Breast epithelium (tissue), 4 donors: ENCODE measurements around the gene CHP1. TPM values are rescaled to one million over a fixed set of nuclear protein-coding genes. Genes with fewer than 3 reads are reported as not detected.
"Not testable (repeated sequence)": the region's sequence is repeated elsewhere in the genome, so short reads cannot be mapped to it uniquely, and the experiment has no call there.

Experiments used
- DNase-seq, 2 donors: peaks; one replicate each; pipeline ENCODE4 v3.0.0-alpha.2; 2019; ENCODE audit warnings: low spot score in 2 of 2
- H3K27ac ChIP-seq, 2 donors: fragments of 200-600 bp; sonication (generic) in 1 of 2; one replicate each; pipeline ENCODE4 v1.5.1; 2016 to 2019; ENCODE audit warnings: mild to moderate bottlenecking in 1 of 2
- H3K27me3 ChIP-seq, 2 donors: fragments of 200-600 bp; sonication (generic) in 1 of 2; one replicate each; pipeline versions ENCODE4 v1.5.1 to v1.6.0; 2017 to 2019; ENCODE audit warnings: control low read depth in 1 of 2, mild to moderate bottlenecking in 1 of 2
- H3K36me3 ChIP-seq: fragments of 200-600 bp; one replicate; pipeline ENCODE4 v1.5.1; 2019
- H3K4me1 ChIP-seq, 2 donors: fragments of 200-600 bp; sonication (generic); one replicate each; pipeline ENCODE4 v1.5.1; 2016 to 2019; ENCODE audit warnings: control low read depth in 1 of 2
- H3K4me3 ChIP-seq, 3 donors: fragments of 200-600 bp; sonication (generic); 1 replicate in 2 of 3; 2 replicates in 1 of 3; pipeline ENCODE4 v1.5.1; 2016 to 2019; ENCODE audit warnings: mild to moderate bottlenecking in 3 of 3, moderate library complexity in 2 of 3
- H3K9me3 ChIP-seq, 2 donors: fragments of 200-600 bp; sonication (generic) in 1 of 2; one replicate each; pipeline ENCODE4 v1.5.1; 2016 to 2019; ENCODE audit warnings: control low read depth in 1 of 2
- CTCF ChIP-seq, 3 donors: fragments of 450-650 bp; IDR thresholded peaks; one replicate each; pipeline ENCODE4 v1.5.1; 2016 to 2017; ENCODE audit warnings: antibody characterized with exemption in 3 of 3, mild to moderate bottlenecking in 3 of 3, moderate library complexity in 3 of 3
- POLR2A ChIP-seq: fragments of 450-650 bp; IDR thresholded peaks from one replicate; pipeline ENCODE4 v1.6.1; 2016; ENCODE audit warnings: antibody characterized with exemption, mild to moderate bottlenecking, moderate library complexity
- POLR2AphosphoS5 ChIP-seq, 3 donors: sonication (generic); formaldehyde crosslinking; IDR thresholded peaks; one replicate each; pipeline ENCODE4 v1.6.1; 2017; ENCODE audit warnings: antibody characterized with exemption in 3 of 3
- intact Hi-C: fragments of 100-400 bp; cut with DNase I; formaldehyde crosslinking; loops from one replicate; pipeline ENCODE4 v1.15.1; 2023; ENCODE audit warnings: low total_unique reads
- total RNA-seq, 3 donors: library from RNA; depleted of rRNA; stranded (reverse); fragments of >200 nt; gene quantifications; one replicate each; pipeline ENCODE4 v1.1.0, GENCODE V29; 2016

The CHP1 gene
- total RNA-seq, 3 donors from 2014 or later: 107 to 290 (median 120) TPM

- Histone ChIP-seq H3K27me3 (no peaks in the 10 kb centered on the region), H3K27ac (no peak overlapping the region), H3K4me3 (no peak overlapping the region), H3K4me1 (no peaks in the 10 kb centered on the region), H3K36me3 (no peaks in the 10 kb centered on the region), H3K9me3 (no peaks in the 10 kb centered on the region)
- DNase-seq: no peak
- TF ChIP-seq CTCF (IDR thresholded peaks at IDR 0.05) (no peak), POLR2AphosphoS5 (IDR thresholded peaks at IDR 0.05) (no peak), POLR2A (no peak)
- intact Hi-C loops: no loop called here
Observed at GRCh38 chr15:41279535-41280283, 48.6 kb downstream of the CHP1 start.

- Histone ChIP-seq H3K36me3 (no peaks in the 10 kb centered on the region), H3K4me1 (no peaks in the 10 kb centered on the region), H3K27ac (no peak overlapping the region), H3K4me3 (no peak overlapping the region), H3K27me3 (no peaks in the 10 kb centered on the region), H3K9me3 (no peaks in the 10 kb centered on the region)
- no peak for DNase-seq
- intact Hi-C loops: no loop called here
- TF ChIP-seq CTCF (IDR thresholded peaks at IDR 0.05): no peak
- no peak for TF ChIP-seq POLR2AphosphoS5 (IDR thresholded peaks at IDR 0.05)
- TF ChIP-seq POLR2A: no peak
Observed at GRCh38 chr15:41281236-41281635, 50.2 kb downstream of the CHP1 start.

GRCh38 chr15:41282436-41282835 is 51.4 kb downstream of the CHP1 start:
- H3K9me3 ChIP-seq, H3K27me3 ChIP-seq, H3K36me3 ChIP-seq, DNase-seq, H3K27ac ChIP-seq, H3K4me1 ChIP-seq, H3K4me3 ChIP-seq, intact Hi-C loops: not testable (repeated sequence)

- H3K4me3 ChIP-seq: peak overlapping the region; percentile 83 to 95 (median 90)
- H3K9me3 ChIP-seq, DNase-seq, H3K36me3 ChIP-seq, intact Hi-C loops, H3K27me3 ChIP-seq, H3K4me1 ChIP-seq: not testable (repeated sequence)
- H3K27ac ChIP-seq: peak overlapping the region; percentile 92 to 93
Observed at GRCh38 chr15:41282980-41283652, 52.0 kb downstream of the CHP1 start.

GRCh38 chr15:41283653-41284426 is 52.8 kb downstream of the CHP1 start:
- DNase-seq: peak; percentile 97 to 98
- peak; percentile 83 for TF ChIP-seq POLR2A
- TF ChIP-seq POLR2AphosphoS5 (IDR thresholded peaks at IDR 0.05): peak; percentile 70 to 84 (median 84)
- peak in 1 of 3 donors; percentile 7 for TF ChIP-seq CTCF (IDR thresholded peaks at IDR 0.05)
- Histone ChIP-seq H3K4me3 (peak overlapping the region; percentile 83 to 95 (median 90)), H3K9me3 (no peaks in the 10 kb centered on the region), H3K36me3 (no peaks in the 10 kb centered on the region), H3K4me1 (no peaks in the 10 kb centered on the region), H3K27me3 (no peaks in the 10 kb centered on the region), H3K27ac (peak overlapping the region; percentile 92 to 93)
- intact Hi-C loops: no loop called here
